ENCODE data around the gene MACROD1.
"Not testable (repeated sequence)": the region's sequence is repeated elsewhere in the genome, so short reads cannot be mapped to it uniquely, and the experiment has no call there.

MACROD1 gene

GRCh38 chr11:64185693-64186491 is 20.0 kb upstream of the MACROD1 start, which contains the start of gene STIP1:
STIP1 (plus strand) TSS chr11:64186171; CDS start chr11:64186262, 91 bp downstream.
- DNase-seq, result peak; percentile 100

- DNase-seq, result no peak
Observed at GRCh38 chr11:64185175-64185692, 19.3 kb upstream of the MACROD1 start.

- no peak for DNase-seq
Observed at GRCh38 chr11:64183890-64184289, 18.0 kb upstream of the MACROD1 start.

GRCh38 chr11:64181506-64182411 is 15.8 kb upstream of the MACROD1 start:
- DNase-seq, result peak; percentile 52

- DNase-seq, result no peak
Observed at GRCh38 chr11:64180891-64181290, 15.0 kb upstream of the MACROD1 start.

DNA sequence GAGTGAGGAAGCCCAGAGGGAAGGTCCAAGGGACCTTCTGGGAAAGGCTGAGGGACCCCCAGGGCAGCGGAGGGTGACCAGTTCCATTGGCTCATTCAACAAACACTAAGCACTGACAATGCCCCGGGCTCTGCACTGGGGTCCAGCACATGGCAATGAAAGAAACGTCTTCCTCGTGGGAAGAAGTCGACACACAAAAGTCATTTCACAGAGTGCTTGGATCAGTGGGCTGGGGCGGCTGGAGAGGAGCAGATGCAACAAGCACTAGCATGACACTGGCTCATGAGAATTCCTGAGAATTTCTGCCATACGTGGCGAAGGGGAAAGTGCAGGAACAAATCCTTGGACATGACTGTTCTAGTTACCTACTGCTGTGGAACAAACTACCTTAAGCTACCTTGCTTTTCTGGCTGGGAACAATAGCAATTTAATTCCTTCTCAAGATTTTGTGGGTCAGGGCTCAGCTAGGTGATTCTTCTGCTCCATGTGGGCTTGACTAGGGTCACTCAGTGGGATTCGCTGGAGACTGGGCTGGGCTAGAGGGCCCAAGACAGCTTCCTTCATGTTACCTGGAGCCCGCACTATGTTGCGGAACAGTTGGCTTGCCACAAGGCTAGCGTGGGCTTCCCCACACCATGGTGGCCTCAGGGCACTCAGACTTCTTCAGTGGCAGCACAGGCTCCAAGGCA is 13.2 kb upstream of the MACROD1 start:
- DNase-seq, result no peak

GRCh38 chr11:64178203-64178602 is 12.3 kb upstream of the MACROD1 start:
- DNase-seq, result peak; percentile 32

GRCh38 chr11:64176751-64177150 is 10.8 kb upstream of the MACROD1 start:
- DNase-seq, result no peak

- no peak for DNase-seq
Observed at GRCh38 chr11:64173616-64174355, 7.9 kb upstream of the MACROD1 start.

- DNase-seq, result no peak
Observed at GRCh38 chr11:64170419-64170818, 4.5 kb upstream of the MACROD1 start.

- no peak for DNase-seq
Observed at GRCh38 chr11:64165481-64165841, 452 bp downstream of the MACROD1 start.

- DNase-seq, result no peak
Observed at GRCh38 chr11:64164392-64165312, 1.3 kb downstream of the MACROD1 start.

DNA sequence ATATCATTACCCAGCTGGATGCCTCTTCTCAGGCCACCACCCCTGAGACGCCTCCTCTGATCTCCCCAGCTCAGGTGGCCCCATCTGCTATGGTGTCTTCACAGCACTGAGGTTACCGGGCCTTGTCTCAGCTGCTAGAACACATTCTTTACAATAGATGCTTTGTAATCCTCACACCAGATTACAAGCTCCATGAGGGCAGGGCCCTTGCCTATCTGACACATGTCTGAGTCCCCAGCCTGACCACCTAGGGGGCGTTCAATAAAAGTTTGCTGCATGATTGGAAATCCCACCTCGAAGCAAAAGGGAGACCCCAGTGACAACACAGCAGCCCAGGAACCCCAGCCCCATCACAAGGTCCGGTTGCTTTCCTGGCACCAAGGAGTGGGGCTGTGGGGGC is 2.0 kb downstream of the MACROD1 start:
- DNase-seq, result no peak

DNA sequence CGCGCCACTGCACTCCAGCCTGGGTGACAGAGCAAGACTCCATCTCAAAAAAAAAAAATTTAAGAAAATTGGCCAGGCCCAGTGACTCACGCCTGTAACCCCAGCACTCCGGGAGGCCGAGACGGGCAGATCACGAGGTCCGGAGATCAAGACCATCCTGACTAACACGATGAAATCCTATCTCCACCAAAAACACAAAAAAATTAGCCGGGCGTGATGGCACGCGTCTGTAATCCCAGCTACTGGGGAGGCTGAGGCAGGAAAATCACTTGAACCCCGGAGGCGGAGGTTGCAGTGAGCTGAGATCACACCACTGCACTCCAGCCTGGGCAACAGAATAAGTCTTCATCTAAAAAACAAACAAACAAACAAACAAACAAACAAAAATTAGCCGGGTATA is 3.1 kb downstream of the MACROD1 start:
- DNase-seq, result not testable (repeated sequence)

- DNase-seq, result no peak
Observed at GRCh38 chr11:64161037-64161436, 4.9 kb downstream of the MACROD1 start.

- no peak for DNase-seq
Observed at GRCh38 chr11:64157631-64158394, 8.1 kb downstream of the MACROD1 start.

DNA sequence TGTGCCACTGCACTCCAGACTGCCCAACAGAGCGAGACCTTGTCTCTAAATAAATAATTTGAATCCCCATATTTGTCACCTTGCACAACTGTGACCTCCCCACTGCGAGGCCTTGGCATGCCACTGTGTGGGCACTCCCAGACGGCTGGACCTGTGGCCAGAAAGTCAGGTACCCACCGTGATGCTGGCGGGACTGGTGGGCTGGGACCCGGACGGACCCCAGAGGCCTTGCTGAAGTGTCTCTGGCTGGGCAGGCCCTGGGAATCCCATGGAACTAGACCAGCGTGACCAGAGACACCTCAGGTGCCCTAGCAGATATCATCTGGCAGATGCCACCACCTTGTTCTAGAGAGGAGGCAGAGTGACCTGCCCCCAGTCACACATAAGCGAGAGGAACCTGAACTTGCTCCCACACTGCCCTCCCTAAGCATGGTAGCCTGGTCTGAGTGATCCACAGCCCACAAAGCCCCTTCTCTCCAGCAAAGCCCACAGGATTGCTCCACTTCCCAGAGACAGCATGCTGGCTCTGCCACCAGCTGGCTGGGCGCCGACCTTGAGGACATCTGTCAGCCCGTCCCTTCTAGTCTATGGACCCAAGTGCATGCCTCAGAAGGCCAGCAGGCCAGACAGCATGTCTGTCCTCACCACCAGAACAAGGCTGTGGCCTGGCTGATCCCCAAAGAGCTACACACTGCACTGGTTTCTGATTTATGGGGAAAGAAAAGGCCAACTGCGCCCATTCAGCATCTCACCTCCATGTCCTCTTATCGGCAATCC is 9.5 kb downstream of the MACROD1 start:
- DNase-seq, result no peak

DNA sequence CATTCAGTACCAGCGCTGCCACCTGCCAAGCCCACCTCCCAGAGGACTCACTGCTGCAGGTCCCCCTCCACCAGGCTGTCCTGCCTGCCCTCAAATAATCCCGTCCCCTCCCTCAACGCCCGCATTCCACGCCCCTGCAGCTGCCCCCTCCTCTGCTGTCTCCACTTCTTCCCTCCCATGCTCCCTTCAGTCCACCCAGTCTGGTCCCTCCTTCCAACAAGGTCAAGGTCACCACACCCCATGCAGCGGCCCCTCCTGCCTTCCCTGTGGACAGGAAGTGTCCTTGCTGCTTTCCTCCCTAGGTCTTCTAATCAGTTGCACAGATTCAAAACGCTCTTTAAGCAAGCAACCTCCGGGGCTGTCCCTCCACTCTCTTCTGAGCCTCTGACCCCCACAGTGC is 12.1 kb downstream of the MACROD1 start:
- DNase-seq, result no peak
